ENCODE results near the gene JDP2.
"Not testable (repeated sequence)": the region's sequence is repeated elsewhere in the genome, so short reads cannot be mapped to it uniquely, and the experiment has no call there.

JDP2 gene

GRCh38 chr14:75381642-75382041, 46.2 kb upstream of the JDP2 start:
- H3K79me2 ChIP-seq (ENCODE audit: insufficient read depth, low read depth): no peaks in the 10 kb centered on the region
- no peak overlapping the region for H2AFZ ChIP-seq (ENCODE audit: low read depth)
- H3K36me3 ChIP-seq (ENCODE audit: insufficient read depth): no peaks in the 10 kb centered on the region
- TF ChIP-seq CTCF (conservative IDR thresholded peaks at IDR 0.05; ENCODE audit: low read depth, low read length): no peak
- H4K20me1 ChIP-seq (ENCODE audit: insufficient read depth): no peaks in the 10 kb centered on the region
- H3K27ac ChIP-seq: no peak overlapping the region
- no peak overlapping the region for H3K4me2 ChIP-seq
- no peak overlapping the region for H3K9ac ChIP-seq
- H3K27me3 ChIP-seq (ENCODE audit: insufficient read depth, low read depth): no peaks in the 10 kb centered on the region
- H3K4me3 ChIP-seq (IDR thresholded peaks at IDR 0.05; ENCODE audit: insufficient read depth, low read depth, low read length): no peak overlapping the region
- H3K4me1 ChIP-seq (ENCODE audit: low read depth, poor library complexity, severe bottlenecking): no peaks in the 10 kb centered on the region

GRCh38 chr14:75383219-75383618, 44.6 kb upstream of the JDP2 start:
- not testable (repeated sequence) for H3K36me3 ChIP-seq (ENCODE audit: insufficient read depth); H3K79me2 ChIP-seq (ENCODE audit: insufficient read depth, low read depth); H2AFZ ChIP-seq (ENCODE audit: low read depth); H3K9ac ChIP-seq; H3K27me3 ChIP-seq (ENCODE audit: insufficient read depth, low read depth); H3K27ac ChIP-seq; H3K4me3 ChIP-seq (IDR thresholded peaks at IDR 0.05; ENCODE audit: insufficient read depth, low read depth, low read length); H3K4me2 ChIP-seq; H4K20me1 ChIP-seq (ENCODE audit: insufficient read depth); H3K4me1 ChIP-seq (ENCODE audit: low read depth, poor library complexity, severe bottlenecking)

- Histone ChIP-seq H3K9ac (no peak overlapping the region), H3K27me3 (ENCODE audit: insufficient read depth, low read depth) (no peaks in the 10 kb centered on the region), H3K4me2 (no peak overlapping the region), H3K4me3 (IDR thresholded peaks at IDR 0.05; ENCODE audit: insufficient read depth, low read depth, low read length) (no peak overlapping the region), H4K20me1 (ENCODE audit: insufficient read depth) (no peaks in the 10 kb centered on the region), H3K27ac (no peak overlapping the region), H2AFZ (ENCODE audit: low read depth) (no peak overlapping the region), H3K4me1 (ENCODE audit: low read depth, poor library complexity, severe bottlenecking) (no peaks in the 10 kb centered on the region), H3K79me2 (ENCODE audit: insufficient read depth, low read depth) (no peaks in the 10 kb centered on the region), H3K36me3 (ENCODE audit: insufficient read depth) (no peaks in the 10 kb centered on the region)
- TF ChIP-seq CTCF (conservative IDR thresholded peaks at IDR 0.05; ENCODE audit: low read depth, low read length): no peak
These were observed 44.1 kb upstream of the JDP2 start for GRCh38 chr14:75383721-75384120.

GRCh38 chr14:75389679-75390078, 38.1 kb upstream of the JDP2 start:
- Histone ChIP-seq H3K79me2 (ENCODE audit: insufficient read depth, low read depth) (no peaks in the 10 kb centered on the region), H3K27me3 (ENCODE audit: insufficient read depth, low read depth) (no peaks in the 10 kb centered on the region), H4K20me1 (ENCODE audit: insufficient read depth) (no peaks in the 10 kb centered on the region), H3K36me3 (ENCODE audit: insufficient read depth) (no peaks in the 10 kb centered on the region), H3K4me3 (IDR thresholded peaks at IDR 0.05; ENCODE audit: insufficient read depth, low read depth, low read length) (no peak overlapping the region), H3K4me2 (no peak overlapping the region), H3K4me1 (ENCODE audit: low read depth, poor library complexity, severe bottlenecking) (no peaks in the 10 kb centered on the region), H2AFZ (ENCODE audit: low read depth) (no peak overlapping the region), H3K27ac (no peak overlapping the region), H3K9ac (no peak overlapping the region)
- TF ChIP-seq CTCF (conservative IDR thresholded peaks at IDR 0.05; ENCODE audit: low read depth, low read length): no peak

GRCh38 chr14:75390183-75390582, 37.6 kb upstream of the JDP2 start:
- Histone ChIP-seq H3K4me2 (no peak overlapping the region), H3K36me3 (ENCODE audit: insufficient read depth) (no peaks in the 10 kb centered on the region)
- no peak for TF ChIP-seq CTCF (conservative IDR thresholded peaks at IDR 0.05; ENCODE audit: low read depth, low read length)

More at GRCh38 chr14:75390183-75390582, 37.6 kb upstream of the JDP2 start:
- Histone ChIP-seq H4K20me1 (ENCODE audit: insufficient read depth) (no peaks in the 10 kb centered on the region), H3K27ac (no peak overlapping the region), H3K9ac (no peak overlapping the region), H3K4me3 (IDR thresholded peaks at IDR 0.05; ENCODE audit: insufficient read depth, low read depth, low read length) (no peak overlapping the region), H3K79me2 (ENCODE audit: insufficient read depth, low read depth) (no peaks in the 10 kb centered on the region), H3K27me3 (ENCODE audit: insufficient read depth, low read depth) (no peaks in the 10 kb centered on the region), H2AFZ (ENCODE audit: low read depth) (no peak overlapping the region), H3K4me1 (ENCODE audit: low read depth, poor library complexity, severe bottlenecking) (no peaks in the 10 kb centered on the region)

Measured in KMS-11 (cell line).